ENCODE data around the gene KIF5A. TPM values are rescaled to one million over a fixed set of nuclear protein-coding genes. Genes with fewer than 3 reads are reported as not detected.

KIF5A gene
- total and polyA plus RNA-seq, 2 of the 13 experiments (the other 11 are each of a cell fraction or from before 2014, with no cell fraction given) = 1.6 to 11.9 TPM

DNA sequence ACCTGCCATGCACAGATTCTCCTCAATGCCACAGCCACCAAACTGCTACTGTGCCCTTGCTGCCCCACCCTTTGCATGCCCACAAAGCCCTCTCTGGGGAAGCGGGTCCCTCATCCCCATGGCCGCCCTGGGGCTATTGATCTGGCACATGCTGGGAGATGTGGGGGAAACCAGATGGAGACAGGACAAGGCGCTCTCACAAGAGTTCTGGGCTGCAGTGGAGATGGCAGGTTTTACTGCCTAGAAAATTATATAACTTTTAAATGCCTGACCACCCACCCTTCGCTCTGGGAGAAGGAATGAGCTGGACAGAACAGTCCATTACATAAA lies 30.6 kb downstream of the KIF5A start (continued):
- TF ChIP-seq, protein P1, sequence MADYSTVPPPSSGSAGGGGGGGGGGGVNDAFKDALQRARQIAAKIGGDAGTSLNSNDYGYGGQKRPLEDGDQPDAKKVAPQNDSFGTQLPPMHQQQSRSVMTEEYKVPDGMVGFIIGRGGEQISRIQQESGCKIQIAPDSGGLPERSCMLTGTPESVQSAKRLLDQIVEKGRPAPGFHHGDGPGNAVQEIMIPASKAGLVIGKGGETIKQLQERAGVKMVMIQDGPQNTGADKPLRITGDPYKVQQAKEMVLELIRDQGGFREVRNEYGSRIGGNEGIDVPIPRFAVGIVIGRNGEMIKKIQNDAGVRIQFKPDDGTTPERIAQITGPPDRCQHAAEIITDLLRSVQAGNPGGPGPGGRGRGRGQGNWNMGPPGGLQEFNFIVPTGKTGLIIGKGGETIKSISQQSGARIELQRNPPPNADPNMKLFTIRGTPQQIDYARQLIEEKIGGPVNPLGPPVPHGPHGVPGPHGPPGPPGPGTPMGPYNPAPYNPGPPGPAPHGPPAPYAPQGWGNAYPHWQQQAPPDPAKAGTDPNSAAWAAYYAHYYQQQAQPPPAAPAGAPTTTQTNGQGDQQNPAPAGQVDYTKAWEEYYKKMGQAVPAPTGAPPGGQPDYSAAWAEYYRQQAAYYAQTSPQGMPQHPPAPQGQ (CRISPR knock-in tag; IDR thresholded peaks at IDR 0.05; ENCODE audit: borderline replicate concordance) = no peak
- TF ChIP-seq MAZ (IDR thresholded peaks at IDR 0.05; ENCODE audit: borderline replicate concordance, low read depth, low read length) = no peak
- TF ChIP-seq MAZ (CRISPR knock-in tag; IDR thresholded peaks at IDR 0.05; ENCODE audit: low read depth) = no peak
- TF ChIP-seq, protein P2, sequence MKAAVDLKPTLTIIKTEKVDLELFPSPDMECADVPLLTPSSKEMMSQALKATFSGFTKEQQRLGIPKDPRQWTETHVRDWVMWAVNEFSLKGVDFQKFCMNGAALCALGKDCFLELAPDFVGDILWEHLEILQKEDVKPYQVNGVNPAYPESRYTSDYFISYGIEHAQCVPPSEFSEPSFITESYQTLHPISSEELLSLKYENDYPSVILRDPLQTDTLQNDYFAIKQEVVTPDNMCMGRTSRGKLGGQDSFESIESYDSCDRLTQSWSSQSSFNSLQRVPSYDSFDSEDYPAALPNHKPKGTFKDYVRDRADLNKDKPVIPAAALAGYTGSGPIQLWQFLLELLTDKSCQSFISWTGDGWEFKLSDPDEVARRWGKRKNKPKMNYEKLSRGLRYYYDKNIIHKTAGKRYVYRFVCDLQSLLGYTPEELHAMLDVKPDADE (CRISPR knock-in tag; IDR thresholded peaks at IDR 0.05) = no peak
- no peak for TF ChIP-seq TCF12 (IDR thresholded peaks at IDR 0.05)
- no peak for TF ChIP-seq TCF12 (CRISPR knock-in tag; IDR thresholded peaks at IDR 0.05)
- TF ChIP-seq ZMYM4 (CRISPR knock-in tag; IDR thresholded peaks at IDR 0.05) = no peak
- TF ChIP-seq ZNF556 (CRISPR knock-in tag; IDR thresholded peaks at IDR 0.05; ENCODE audit: borderline replicate concordance) = no peak
- TF ChIP-seq RBFOX2 (IDR thresholded peaks at IDR 0.05; ENCODE audit: low read depth, low read length) = no peak
- no peak for TF ChIP-seq AHR (CRISPR knock-in tag; IDR thresholded peaks at IDR 0.05)
- TF ChIP-seq KDM3A (CRISPR knock-in tag; IDR thresholded peaks at IDR 0.05; ENCODE audit: low read depth) = no peak
- TF ChIP-seq, protein P3, sequence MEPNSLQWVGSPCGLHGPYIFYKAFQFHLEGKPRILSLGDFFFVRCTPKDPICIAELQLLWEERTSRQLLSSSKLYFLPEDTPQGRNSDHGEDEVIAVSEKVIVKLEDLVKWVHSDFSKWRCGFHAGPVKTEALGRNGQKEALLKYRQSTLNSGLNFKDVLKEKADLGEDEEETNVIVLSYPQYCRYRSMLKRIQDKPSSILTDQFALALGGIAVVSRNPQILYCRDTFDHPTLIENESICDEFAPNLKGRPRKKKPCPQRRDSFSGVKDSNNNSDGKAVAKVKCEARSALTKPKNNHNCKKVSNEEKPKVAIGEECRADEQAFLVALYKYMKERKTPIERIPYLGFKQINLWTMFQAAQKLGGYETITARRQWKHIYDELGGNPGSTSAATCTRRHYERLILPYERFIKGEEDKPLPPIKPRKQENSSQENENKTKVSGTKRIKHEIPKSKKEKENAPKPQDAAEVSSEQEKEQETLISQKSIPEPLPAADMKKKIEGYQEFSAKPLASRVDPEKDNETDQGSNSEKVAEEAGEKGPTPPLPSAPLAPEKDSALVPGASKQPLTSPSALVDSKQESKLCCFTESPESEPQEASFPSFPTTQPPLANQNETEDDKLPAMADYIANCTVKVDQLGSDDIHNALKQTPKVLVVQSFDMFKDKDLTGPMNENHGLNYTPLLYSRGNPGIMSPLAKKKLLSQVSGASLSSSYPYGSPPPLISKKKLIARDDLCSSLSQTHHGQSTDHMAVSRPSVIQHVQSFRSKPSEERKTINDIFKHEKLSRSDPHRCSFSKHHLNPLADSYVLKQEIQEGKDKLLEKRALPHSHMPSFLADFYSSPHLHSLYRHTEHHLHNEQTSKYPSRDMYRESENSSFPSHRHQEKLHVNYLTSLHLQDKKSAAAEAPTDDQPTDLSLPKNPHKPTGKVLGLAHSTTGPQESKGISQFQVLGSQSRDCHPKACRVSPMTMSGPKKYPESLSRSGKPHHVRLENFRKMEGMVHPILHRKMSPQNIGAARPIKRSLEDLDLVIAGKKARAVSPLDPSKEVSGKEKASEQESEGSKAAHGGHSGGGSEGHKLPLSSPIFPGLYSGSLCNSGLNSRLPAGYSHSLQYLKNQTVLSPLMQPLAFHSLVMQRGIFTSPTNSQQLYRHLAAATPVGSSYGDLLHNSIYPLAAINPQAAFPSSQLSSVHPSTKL (CRISPR knock-in tag; IDR thresholded peaks at IDR 0.05) = no peak
- TF ChIP-seq ZNF382 (CRISPR knock-in tag; IDR thresholded peaks at IDR 0.05; ENCODE audit: borderline replicate concordance) = no peak
- TF ChIP-seq, protein P4, sequence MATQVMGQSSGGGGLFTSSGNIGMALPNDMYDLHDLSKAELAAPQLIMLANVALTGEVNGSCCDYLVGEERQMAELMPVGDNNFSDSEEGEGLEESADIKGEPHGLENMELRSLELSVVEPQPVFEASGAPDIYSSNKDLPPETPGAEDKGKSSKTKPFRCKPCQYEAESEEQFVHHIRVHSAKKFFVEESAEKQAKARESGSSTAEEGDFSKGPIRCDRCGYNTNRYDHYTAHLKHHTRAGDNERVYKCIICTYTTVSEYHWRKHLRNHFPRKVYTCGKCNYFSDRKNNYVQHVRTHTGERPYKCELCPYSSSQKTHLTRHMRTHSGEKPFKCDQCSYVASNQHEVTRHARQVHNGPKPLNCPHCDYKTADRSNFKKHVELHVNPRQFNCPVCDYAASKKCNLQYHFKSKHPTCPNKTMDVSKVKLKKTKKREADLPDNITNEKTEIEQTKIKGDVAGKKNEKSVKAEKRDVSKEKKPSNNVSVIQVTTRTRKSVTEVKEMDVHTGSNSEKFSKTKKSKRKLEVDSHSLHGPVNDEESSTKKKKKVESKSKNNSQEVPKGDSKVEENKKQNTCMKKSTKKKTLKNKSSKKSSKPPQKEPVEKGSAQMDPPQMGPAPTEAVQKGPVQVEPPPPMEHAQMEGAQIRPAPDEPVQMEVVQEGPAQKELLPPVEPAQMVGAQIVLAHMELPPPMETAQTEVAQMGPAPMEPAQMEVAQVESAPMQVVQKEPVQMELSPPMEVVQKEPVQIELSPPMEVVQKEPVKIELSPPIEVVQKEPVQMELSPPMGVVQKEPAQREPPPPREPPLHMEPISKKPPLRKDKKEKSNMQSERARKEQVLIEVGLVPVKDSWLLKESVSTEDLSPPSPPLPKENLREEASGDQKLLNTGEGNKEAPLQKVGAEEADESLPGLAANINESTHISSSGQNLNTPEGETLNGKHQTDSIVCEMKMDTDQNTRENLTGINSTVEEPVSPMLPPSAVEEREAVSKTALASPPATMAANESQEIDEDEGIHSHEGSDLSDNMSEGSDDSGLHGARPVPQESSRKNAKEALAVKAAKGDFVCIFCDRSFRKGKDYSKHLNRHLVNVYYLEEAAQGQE (IDR thresholded peaks at IDR 0.05; ENCODE audit: borderline replicate concordance in 1 of 2, low read depth in 1 of 2, low read length in 2 of 2) = no peak
- TF ChIP-seq ZSCAN21 (CRISPR knock-in tag; IDR thresholded peaks at IDR 0.05; ENCODE audit: borderline replicate concordance) = 0 out of 2 replicates have a peak, but pooled peaks have one; percentile 50
- 0 out of 2 replicates have a peak, but pooled peaks have one; percentile 20 for TF ChIP-seq NFKB2 (CRISPR knock-in tag; IDR thresholded peaks at IDR 0.05; ENCODE audit: borderline replicate concordance)
- TF ChIP-seq PHF20 (CRISPR knock-in tag; IDR thresholded peaks at IDR 0.05) = no peak
- no peak for TF ChIP-seq HNRNPLL (IDR thresholded peaks at IDR 0.05; ENCODE audit: low read depth, low read length, poor library complexity, severe bottlenecking)
- TF ChIP-seq TCF7L2 (IDR thresholded peaks at IDR 0.05; ENCODE audit: low read depth, low read length) = no peak
- no peak for TF ChIP-seq GABPB1 (CRISPR knock-in tag; IDR thresholded peaks at IDR 0.05)
- no peak for TF ChIP-seq ZNF451 (CRISPR knock-in tag; IDR thresholded peaks at IDR 0.05)
